K562 (cell line): ENCODE measurements around the gene MAZ. TPM values are rescaled to one million over a fixed set of nuclear protein-coding genes. Genes with fewer than 3 reads are reported as not detected.

Source experiments
- ARID3A ChIP-seq: IDR thresholded peaks from 2 replicates; pipeline ENCODE4 v1.6.1; 2012; ENCODE audit warnings: low read depth, low read length, improper control_type of control experiment, borderline replicate concordance
- CTCF ChIP-seq, 3 experiments: IDR thresholded peaks in 2 of 3; conservative IDR thresholded peaks in 1 of 3; 2 replicates each; pipeline ENCODE4 v1.5.1; 2011 to 2012; ENCODE audit warnings: low read length in 3 of 3, mild to moderate bottlenecking in 3 of 3, control low read depth in 2 of 3, improper control_type of control experiment in 1 of 3, inconsistent platforms in 1 of 3, low read depth in 1 of 3, mixed read lengths in 1 of 3, moderate library complexity in 1 of 3; ENCODE audit not compliant: insufficient read depth in 2 of 3
- HDGF ChIP-seq: fragments of 450-650 bp; IDR thresholded peaks from 2 replicates; pipeline ENCODE4 v1.6.1; 2016
- MAZ ChIP-seq, 2 experiments: fragments of 450-650 bp in 1 of 2; sonication (generic) in 1 of 2; formaldehyde crosslinking; IDR thresholded peaks in 1 of 2; conservative IDR thresholded peaks in 1 of 2; 2 replicates each; pipeline versions ENCODE4 v1.4.0 to v1.5.0; 2020; ENCODE audit warnings: mild to moderate bottlenecking in 1 of 2, missing genetic modification reagents in 1 of 2
- NCOA2 ChIP-seq, 2 experiments: fragments of 450-650 bp; IDR thresholded peaks; 2 replicates each; pipeline ENCODE4 v1.6.1; 2018; ENCODE audit warnings: mild to moderate bottlenecking in 2 of 2, moderate library complexity in 1 of 2; ENCODE audit not compliant: partially characterized antibody in 2 of 2
- RBM17 ChIP-seq: fragments of 200-400 bp; formaldehyde crosslinking; IDR thresholded peaks from 2 replicates; pipeline ENCODE4 v1.6.1; 2017; ENCODE audit warnings: low read depth, mild to moderate bottlenecking, low read length, borderline replicate concordance
- SMAD4 ChIP-seq: fragments of 250-450 bp; sonication (Bioruptor Pico); conservative IDR thresholded peaks from 2 replicates; pipeline ENCODE4 v1.8.0; 2021; ENCODE audit warnings: inconsistent platforms, mild to moderate bottlenecking, moderate library complexity
- TCF3 ChIP-seq: sonication (generic); formaldehyde crosslinking; IDR thresholded peaks from 2 replicates; pipeline ENCODE4 v1.4.0; 2020; ENCODE audit warnings: mild to moderate bottlenecking, missing genetic modification reagents
- TCF7 ChIP-seq: sonication (generic); IDR thresholded peaks from 2 replicates; pipeline ENCODE4 v1.6.1; 2016; ENCODE audit warnings: antibody characterized with exemption, borderline replicate concordance
- TRIM24 ChIP-seq, 2 experiments: fragments of 450-650 bp; IDR thresholded peaks; 2 replicates each; pipeline ENCODE4 v1.6.1; 2016
- ZFP36 ChIP-seq: fragments of 150-350 bp; IDR thresholded peaks from 2 replicates; pipeline ENCODE4 v1.6.1; 2018; ENCODE audit warnings: low read length, low read depth; ENCODE audit not compliant: partially characterized antibody
- ZNF316 ChIP-seq: fragments of 450-650 bp; IDR thresholded peaks from 2 replicates; pipeline ENCODE4 v1.6.1; 2016
- ZNF511 ChIP-seq: sonication (generic); formaldehyde crosslinking; IDR thresholded peaks from 2 replicates; pipeline ENCODE4 v1.8.0; 2022; ENCODE audit warnings: mild to moderate bottlenecking, missing genetic modification reagents
- ZNF512 ChIP-seq: IDR thresholded peaks from 2 replicates; pipeline ENCODE4 v1.6.1; 2016; ENCODE audit warnings: missing genetic modification characterization, missing compliant biosample characterization
- polyA plus RNA-seq, 8 experiments: library from polyadenylated mRNA; depleted of rRNA in 4 of 8; stranded (reverse) in 5 of 8; unstranded in 3 of 8; fragments of >200 nt; fragmentation: Nextera tagmentation in 2 of 8; fragmentation: Illumina TruSeq in 1 of 8; extraction: Ambion mirVana in 2 of 8; extraction: Trizol in 1 of 8; gene quantifications; 2 replicates each; pipeline versions ENCODE4 v1.2.1 to v1.2.3, GENCODE V29; 2011 to 2014; ENCODE audit warnings: inconsistent platforms in 1 of 8, missing spikeins in 1 of 8
- total RNA-seq, 7 experiments: library from RNA; depleted of rRNA in 6 of 7; stranded (reverse); fragments of >200 nt in 6 of 7; fragmentation: Illumina TruSeq in 2 of 7; extraction: Trizol in 2 of 7; gene quantifications; 2 replicates each; pipeline versions ENCODE4 v1.2.1 to v1.2.3, GENCODE V29; 2011 to 2021; ENCODE audit warnings: low replicate concordance in 1 of 7
- TF ChIP-seq, protein P1 (sequence below): fragments of 250-450 bp; sonication (Bioruptor Pico); IDR thresholded peaks from 2 replicates; pipeline ENCODE4 v1.8.0; 2022; ENCODE audit warnings: inconsistent platforms
- TF ChIP-seq, protein P2 (sequence below): fragments of 250-450 bp; sonication (Bioruptor Pico); IDR thresholded peaks from 2 replicates; pipeline ENCODE4 v1.5.0; 2021; ENCODE audit warnings: mild to moderate bottlenecking, moderate library complexity

MAZ gene
- total and polyA plus RNA-seq, 9 of the 15 experiments (the other 6 are each of a cell fraction or from before 2014, with no cell fraction given): 45.4 to 532 (median 250) TPM

GRCh38 chr16:29784901-29785500 is 21.3 kb upstream of the MAZ start (continued):
- TF ChIP-seq, protein P1, sequence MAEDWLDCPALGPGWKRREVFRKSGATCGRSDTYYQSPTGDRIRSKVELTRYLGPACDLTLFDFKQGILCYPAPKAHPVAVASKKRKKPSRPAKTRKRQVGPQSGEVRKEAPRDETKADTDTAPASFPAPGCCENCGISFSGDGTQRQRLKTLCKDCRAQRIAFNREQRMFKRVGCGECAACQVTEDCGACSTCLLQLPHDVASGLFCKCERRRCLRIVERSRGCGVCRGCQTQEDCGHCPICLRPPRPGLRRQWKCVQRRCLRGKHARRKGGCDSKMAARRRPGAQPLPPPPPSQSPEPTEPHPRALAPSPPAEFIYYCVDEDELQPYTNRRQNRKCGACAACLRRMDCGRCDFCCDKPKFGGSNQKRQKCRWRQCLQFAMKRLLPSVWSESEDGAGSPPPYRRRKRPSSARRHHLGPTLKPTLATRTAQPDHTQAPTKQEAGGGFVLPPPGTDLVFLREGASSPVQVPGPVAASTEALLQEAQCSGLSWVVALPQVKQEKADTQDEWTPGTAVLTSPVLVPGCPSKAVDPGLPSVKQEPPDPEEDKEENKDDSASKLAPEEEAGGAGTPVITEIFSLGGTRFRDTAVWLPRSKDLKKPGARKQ (CRISPR knock-in tag): peak; percentile 65; the same call in 1 of the 2 replicates
- TF ChIP-seq NCOA2 (IDR thresholded peaks at IDR 0.05; ENCODE audit: partially characterized antibody in 2 of 2): no peak
- peak; percentile 91 for TF ChIP-seq ZNF316
- TF ChIP-seq ZFP36: peak; percentile 33
- no peak for TF ChIP-seq HDGF
- peak; percentile 45; the same call in 1 of the 2 replicates for TF ChIP-seq ZNF511 (CRISPR knock-in tag)
- no peak; the same call in 1 of the 2 replicates for TF ChIP-seq SMAD4 (CRISPR knock-in tag)
- TF ChIP-seq CTCF (IDR thresholded peaks at IDR 0.05 in 2 of 3, conservative IDR thresholded peaks at IDR 0.05 in 1 of 3; ENCODE audit: insufficient read depth in 2 of 3, low read depth in 1 of 3, low read length in 3 of 3): peak; percentile 80 to 91 (median 88)
- TF ChIP-seq RBM17: no peak
- no peak for TF ChIP-seq ARID3A
- peak in 1 of 2 experiments; percentile 67; a peak in 2 of 4 replicates for TF ChIP-seq TRIM24 (IDR thresholded peaks at IDR 0.05)
- TF ChIP-seq, protein P2, sequence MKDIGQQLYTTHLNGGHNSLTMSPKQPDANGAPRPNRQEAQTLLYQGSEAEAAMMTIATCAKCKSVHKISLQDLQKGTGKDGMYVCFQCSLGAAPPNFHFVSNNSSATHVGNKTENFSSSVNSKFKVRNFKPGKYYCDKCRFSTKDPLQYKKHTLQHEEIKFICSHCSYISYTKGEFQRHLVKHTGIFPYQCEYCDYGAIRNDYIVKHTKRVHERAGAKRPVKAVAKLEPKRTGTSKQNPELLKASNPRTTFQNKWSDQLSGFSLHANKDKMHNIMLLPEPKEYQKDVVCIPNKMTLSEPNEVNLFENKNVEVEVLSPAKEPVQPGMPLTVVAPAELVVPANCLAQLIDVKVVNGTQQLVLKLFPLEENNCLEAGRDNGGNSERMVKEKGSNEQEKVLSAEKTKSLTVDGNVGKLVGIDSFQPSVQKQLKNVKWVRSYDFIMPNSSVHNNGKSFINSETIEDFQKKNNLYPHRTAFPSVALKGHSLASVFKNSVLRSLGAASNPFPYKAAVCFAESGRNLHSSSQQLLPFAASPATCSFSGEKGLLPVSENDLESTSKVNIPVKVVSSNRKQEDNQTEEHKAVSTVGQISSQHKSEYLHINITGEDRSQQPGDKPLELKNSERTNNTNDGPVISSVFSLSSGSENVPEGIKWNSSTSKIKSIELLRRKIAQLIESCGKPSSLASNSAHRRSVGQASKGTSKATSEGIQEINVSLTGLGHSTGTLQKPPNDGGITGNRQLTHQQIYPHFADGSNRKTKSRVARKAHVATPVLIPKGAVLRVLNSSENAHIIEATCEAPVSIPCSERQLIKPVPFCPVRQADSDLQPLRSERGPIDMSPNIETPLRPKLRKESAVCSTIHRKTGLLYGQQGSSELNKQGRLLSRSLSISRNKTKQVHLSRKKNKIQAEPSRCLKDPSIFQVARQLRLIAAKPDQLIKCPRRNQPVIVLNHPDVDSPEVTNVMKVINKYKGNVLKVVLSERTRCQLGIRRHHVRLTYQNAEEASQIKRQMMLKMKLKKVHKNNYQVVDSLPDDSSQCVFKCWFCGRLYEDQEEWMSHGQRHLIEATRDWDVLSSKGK: no peak
- TF ChIP-seq MAZ (CRISPR knock-in tag; conservative IDR thresholded peaks at IDR 0.05 in 1 of 2, IDR thresholded peaks at IDR 0.05 in 1 of 2): peak in 1 of 2 experiments; percentile 44; a peak in 1 of 4 replicates
- no peak for TF ChIP-seq ZNF512 (tag)
- no peak for TF ChIP-seq TCF3
- no peak for TF ChIP-seq TCF7
